Neural cell (in vitro differentiated cells): ENCODE results near the gene MAEA. TPM values are rescaled to one million over a fixed set of nuclear protein-coding genes. Genes with fewer than 3 reads are reported as not detected.

Experiments used
- H2AFZ ChIP-seq: fragments of 200-600, 300-800 bp; sonication (generic), shearing (Covaris generic); 2 replicates; pipeline ENCODE4 v1.6.0; 2014; ENCODE audit warnings: low read depth, mild to moderate bottlenecking, antibody characterized with exemption, low read length, moderate library complexity
- H3F3A ChIP-seq: fragments of 200-600 bp; shearing (Covaris generic); 2 replicates; pipeline ENCODE4 v1.6.1; 2016; ENCODE audit warnings: mild to moderate bottlenecking, moderate library complexity, mixed read lengths, antibody characterized with exemption, low read length; ENCODE audit not compliant: insufficient read depth, poor library complexity, severe bottlenecking
- H3K27ac ChIP-seq: fragments of 200-600, 300-800 bp; sonication (generic), shearing (Covaris generic); 2 replicates; pipeline ENCODE4 v1.5.1; 2014; ENCODE audit warnings: mild to moderate bottlenecking, low read length, moderate library complexity
- H3K27me3 ChIP-seq: fragments of 300-800, 200-600 bp; sonication (generic), shearing (Covaris generic); 2 replicates; pipeline ENCODE4 v1.6.0; 2014; ENCODE audit warnings: mild to moderate bottlenecking, low read depth, low read length, moderate library complexity; ENCODE audit not compliant: insufficient read depth
- H3K36me3 ChIP-seq: fragments of 300-800, 200-600 bp; sonication (generic), shearing (Covaris generic); 2 replicates; pipeline ENCODE4 v1.5.1; 2014; ENCODE audit warnings: mild to moderate bottlenecking, antibody characterized with exemption, low read length, moderate library complexity; ENCODE audit not compliant: insufficient read depth
- H3K4me2 ChIP-seq: fragments of 300-800, 200-600 bp; sonication (generic), shearing (Covaris generic); 2 replicates; pipeline ENCODE4 v1.6.0; 2014; ENCODE audit warnings: mild to moderate bottlenecking, low read length
- H3K4me3 ChIP-seq: fragments of 300-800, 200-600 bp; sonication (generic), shearing (Covaris generic); 2 replicates; pipeline ENCODE4 v1.5.1; 2014; ENCODE audit warnings: mild to moderate bottlenecking, low read length, moderate library complexity
- H3K79me2 ChIP-seq: fragments of 200-600 bp; shearing (Covaris generic); replicated peaks from 2 replicates; pipeline ENCODE4 v1.6.0; 2014; ENCODE audit warnings: mild to moderate bottlenecking, low read length, moderate library complexity; ENCODE audit not compliant: insufficient read depth
- H3K9ac ChIP-seq: fragments of 300-800, 200-600 bp; sonication (generic), shearing (Covaris generic); 2 replicates; pipeline ENCODE4 v1.6.1; 2016; ENCODE audit warnings: mild to moderate bottlenecking, low read length, mixed read lengths
- H3K9me2 ChIP-seq: fragments of 200-600 bp; shearing (Covaris generic); 2 replicates; pipeline ENCODE4 v1.6.1; 2016; ENCODE audit warnings: mild to moderate bottlenecking, low read length, mixed read lengths; ENCODE audit not compliant: insufficient read depth
- H3K9me3 ChIP-seq: fragments of 200-600, 300-800 bp; sonication (generic), shearing (Covaris generic); 2 replicates; pipeline ENCODE4 v1.6.1; 2016; ENCODE audit warnings: mild to moderate bottlenecking, mixed run types, low read length, moderate library complexity, mixed read lengths
- H4K20me1 ChIP-seq: fragments of 200-600 bp; shearing (Covaris generic); 2 replicates; pipeline ENCODE4 v1.6.1; 2016; ENCODE audit warnings: mild to moderate bottlenecking, mixed run types; ENCODE audit not compliant: insufficient read depth
- CTCF ChIP-seq: fragments of 450-650 bp; IDR thresholded peaks from 2 replicates; pipeline ENCODE4 v1.5.1; 2014; ENCODE audit warnings: antibody characterized with exemption, mild to moderate bottlenecking, moderate library complexity; ENCODE audit not compliant: poor library complexity, severe bottlenecking
- EP300 ChIP-seq: fragments of 450-650 bp; conservative IDR thresholded peaks from 2 replicates; pipeline ENCODE4 v1.6.1; 2014; ENCODE audit warnings: antibody characterized with exemption, mild to moderate bottlenecking, moderate library complexity; ENCODE audit not compliant: poor library complexity, severe bottlenecking
- EZH2 ChIP-seq: fragments of 200-600, 300-800 bp; shearing (Covaris generic), sonication (generic); IDR thresholded peaks from 2 replicates; pipeline ENCODE4 v1.6.1; 2014; ENCODE audit warnings: antibody characterized with exemption, low read length, borderline replicate concordance, mild to moderate bottlenecking; ENCODE audit not compliant: insufficient read depth, poor library complexity, severe bottlenecking
- MXI1 ChIP-seq: fragments of 450-650 bp; conservative IDR thresholded peaks from 2 replicates; pipeline ENCODE4 v1.6.1; 2014; ENCODE audit warnings: antibody characterized with exemption, mild to moderate bottlenecking; ENCODE audit not compliant: poor library complexity, severe bottlenecking
- POLR2AphosphoS5 ChIP-seq: IDR thresholded peaks from 2 replicates; pipeline ENCODE4 v1.6.1; 2012
- RAD21 ChIP-seq: fragments of 450-650 bp; conservative IDR thresholded peaks from 2 replicates; pipeline ENCODE4 v1.6.1; 2014; ENCODE audit warnings: antibody characterized with exemption, mild to moderate bottlenecking, moderate library complexity
- SMC3 ChIP-seq: fragments of 450-650 bp; conservative IDR thresholded peaks from 2 replicates; pipeline ENCODE4 v1.6.1; 2014; ENCODE audit warnings: antibody characterized with exemption, mild to moderate bottlenecking, moderate library complexity; ENCODE audit not compliant: poor library complexity
- TAF1 ChIP-seq: IDR thresholded peaks from 2 replicates; pipeline ENCODE4 v1.6.1; 2012; ENCODE audit warnings: low read depth
- polyA plus RNA-seq: library from polyadenylated mRNA; depleted of rRNA; stranded (reverse); fragments of >200 nt; gene quantifications from 2 replicates; pipeline ENCODE4 v1.2.3, GENCODE V29; 2014
- TF ChIP-seq, protein P1 (sequence below): IDR thresholded peaks from 2 replicates; pipeline ENCODE4 v1.6.1; 2012; ENCODE audit warnings: borderline replicate concordance

MAEA gene
- polyA plus RNA-seq, 1 donor from 2014 or later: 106 TPM

- Histone ChIP-seq H4K20me1 (no peaks in the 10 kb centered on the region), H3F3A (no peaks in the 10 kb centered on the region), H3K4me3 (peak overlapping the region; percentile 99), H3K36me3 (peaks cover 4% of the 10 kb centered on the region), H3K9ac (peak overlapping the region; percentile 94), H3K9me3 (no peaks in the 10 kb centered on the region), H3K4me2 (peak overlapping the region; percentile 69), H3K79me2 (no peaks in the 10 kb centered on the region), H3K27ac (peak overlapping the region; percentile 90), H3K9me2 (no peaks in the 10 kb centered on the region), H2AFZ (peak overlapping the region; percentile 38), H3K27me3 (no peaks in the 10 kb centered on the region)
- TF ChIP-seq RAD21 (peak; percentile 67), EP300 (no peak), EZH2 (no peak), POLR2AphosphoS5 (peak; percentile 64), TAF1 (no peak), MXI1 (peak; percentile 43), CTCF (peak; percentile 59), SMC3 (peak; percentile 33)
- TF ChIP-seq, protein P1, sequence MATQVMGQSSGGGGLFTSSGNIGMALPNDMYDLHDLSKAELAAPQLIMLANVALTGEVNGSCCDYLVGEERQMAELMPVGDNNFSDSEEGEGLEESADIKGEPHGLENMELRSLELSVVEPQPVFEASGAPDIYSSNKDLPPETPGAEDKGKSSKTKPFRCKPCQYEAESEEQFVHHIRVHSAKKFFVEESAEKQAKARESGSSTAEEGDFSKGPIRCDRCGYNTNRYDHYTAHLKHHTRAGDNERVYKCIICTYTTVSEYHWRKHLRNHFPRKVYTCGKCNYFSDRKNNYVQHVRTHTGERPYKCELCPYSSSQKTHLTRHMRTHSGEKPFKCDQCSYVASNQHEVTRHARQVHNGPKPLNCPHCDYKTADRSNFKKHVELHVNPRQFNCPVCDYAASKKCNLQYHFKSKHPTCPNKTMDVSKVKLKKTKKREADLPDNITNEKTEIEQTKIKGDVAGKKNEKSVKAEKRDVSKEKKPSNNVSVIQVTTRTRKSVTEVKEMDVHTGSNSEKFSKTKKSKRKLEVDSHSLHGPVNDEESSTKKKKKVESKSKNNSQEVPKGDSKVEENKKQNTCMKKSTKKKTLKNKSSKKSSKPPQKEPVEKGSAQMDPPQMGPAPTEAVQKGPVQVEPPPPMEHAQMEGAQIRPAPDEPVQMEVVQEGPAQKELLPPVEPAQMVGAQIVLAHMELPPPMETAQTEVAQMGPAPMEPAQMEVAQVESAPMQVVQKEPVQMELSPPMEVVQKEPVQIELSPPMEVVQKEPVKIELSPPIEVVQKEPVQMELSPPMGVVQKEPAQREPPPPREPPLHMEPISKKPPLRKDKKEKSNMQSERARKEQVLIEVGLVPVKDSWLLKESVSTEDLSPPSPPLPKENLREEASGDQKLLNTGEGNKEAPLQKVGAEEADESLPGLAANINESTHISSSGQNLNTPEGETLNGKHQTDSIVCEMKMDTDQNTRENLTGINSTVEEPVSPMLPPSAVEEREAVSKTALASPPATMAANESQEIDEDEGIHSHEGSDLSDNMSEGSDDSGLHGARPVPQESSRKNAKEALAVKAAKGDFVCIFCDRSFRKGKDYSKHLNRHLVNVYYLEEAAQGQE: peak; percentile 31
These were observed 56.5 kb downstream of the MAEA start for GRCh38 chr4:1345903-1346780.

GRCh38 chr4:1346781-1347409 lies 57.2 kb downstream of the MAEA start, which contains the start of gene UVSSA:
TSS of gene UVSSA (plus strand) at chr4:1347208. CDS start at chr4:1348092, 884 bp downstream.
- peak within 1 kb of the TSS; percentile 69 for H3K4me2 ChIP-seq
- H2AFZ ChIP-seq: peak within 1 kb of the TSS; percentile 51
- no peaks in the 10 kb centered on the region for H3K79me2 ChIP-seq
- H3K36me3 ChIP-seq: no peaks in the 10 kb centered on the region
- no peaks in the 10 kb centered on the region for H3K27me3 ChIP-seq
- no peaks in the 10 kb centered on the region for H4K20me1 ChIP-seq
- peak within 1 kb of the TSS; percentile 90 for H3K27ac ChIP-seq
- TF ChIP-seq RAD21: no peak
- TF ChIP-seq TAF1: no peak
- TF ChIP-seq CTCF: peak; percentile 16
- no peak for TF ChIP-seq MXI1
- peak; percentile 32 for TF ChIP-seq EP300
- TF ChIP-seq POLR2AphosphoS5: peak; percentile 90
- no peak for TF ChIP-seq EZH2
- TF ChIP-seq SMC3: no peak
- H3F3A ChIP-seq: no peaks in the 10 kb centered on the region
- peak within 1 kb of the TSS; percentile 99 for H3K4me3 ChIP-seq
- H3K9me2 ChIP-seq: no peaks in the 10 kb centered on the region
- peak within 1 kb of the TSS; percentile 94 for H3K9ac ChIP-seq
- no peaks in the 10 kb centered on the region for H3K9me3 ChIP-seq
